Esophagus mucosa (tissue), 1 donor: ENCODE results near the gene CCSER1. TPM values are rescaled to one million over a fixed set of nuclear protein-coding genes. Genes with fewer than 3 reads are reported as not detected.

Source experiments
- ATAC-seq: fragments of 200-7000 bp; cut with Tn5 transposase; one replicate; pipeline ENCODE4 v1.9.1; 2020
- total RNA-seq: library from RNA; stranded (reverse); gene quantifications from one replicate; pipeline ENCODE4 v1.2.4, GENCODE V29; 2023
- donor health status: DM: yes; HTN: yes; CAD: no.

Gene CCSER1
- total RNA-seq, 1 donor from 2014 or later: 1.2 TPM

GRCh38 chr4:90128961-90129495 lies 1.8 kb downstream of the CCSER1 start:
- no peak for ATAC-seq

GRCh38 chr4:90130076-90130475 lies 2.9 kb downstream of the CCSER1 start:
- ATAC-seq: no peak

GRCh38 chr4:90137555-90137954 lies 10.4 kb downstream of the CCSER1 start:
- no peak for ATAC-seq

- peak; percentile 74 for ATAC-seq
These were observed 14.9 kb downstream of the CCSER1 start for GRCh38 chr4:90142081-90142480.

GRCh38 chr4:90145319-90145718 lies 18.1 kb downstream of the CCSER1 start:
- no peak for ATAC-seq

GRCh38 chr4:90146306-90146705 lies 19.1 kb downstream of the CCSER1 start:
- ATAC-seq: no peak

GRCh38 chr4:90148574-90149148 lies 21.5 kb downstream of the CCSER1 start:
- no peak for ATAC-seq

GRCh38 chr4:90152024-90152423 lies 24.8 kb downstream of the CCSER1 start:
- no peak for ATAC-seq

- peak; percentile 29 for ATAC-seq
These were observed 32.0 kb downstream of the CCSER1 start for GRCh38 chr4:90159193-90159592.

- no peak for ATAC-seq
These were observed 32.9 kb downstream of the CCSER1 start for GRCh38 chr4:90160044-90160443.

GRCh38 chr4:90162566-90162965 lies 35.4 kb downstream of the CCSER1 start:
- no peak for ATAC-seq

GRCh38 chr4:90163872-90164271 lies 36.7 kb downstream of the CCSER1 start:
- no peak for ATAC-seq

GRCh38 chr4:90165883-90166282 lies 38.7 kb downstream of the CCSER1 start:
- ATAC-seq: no peak

- no peak for ATAC-seq
These were observed 44.3 kb downstream of the CCSER1 start for GRCh38 chr4:90171491-90171890.

GRCh38 chr4:90174621-90175023 lies 47.4 kb downstream of the CCSER1 start:
- ATAC-seq: peak; percentile 92

GRCh38 chr4:90181644-90182043 lies 54.5 kb downstream of the CCSER1 start:
- no peak for ATAC-seq

- no peak for ATAC-seq
These were observed 56.1 kb downstream of the CCSER1 start for GRCh38 chr4:90183254-90183653.

GRCh38 chr4:90184560-90184959 lies 57.4 kb downstream of the CCSER1 start:
- no peak for ATAC-seq

GRCh38 chr4:90185416-90185815 lies 58.2 kb downstream of the CCSER1 start:
- no peak for ATAC-seq

GRCh38 chr4:90186229-90186628 lies 59.0 kb downstream of the CCSER1 start:
- ATAC-seq: no peak

GRCh38 chr4:90187148-90187884 lies 60.1 kb downstream of the CCSER1 start:
- no peak for ATAC-seq

GRCh38 chr4:90189178-90189577 lies 62.0 kb downstream of the CCSER1 start:
- no peak for ATAC-seq

GRCh38 chr4:90189946-90190345 lies 62.8 kb downstream of the CCSER1 start:
- no peak for ATAC-seq

GRCh38 chr4:90190525-90190924 lies 63.3 kb downstream of the CCSER1 start:
- ATAC-seq: no peak
